Measurements from ENCODE around the gene ALDH1A3.

ALDH1A3 gene

GRCh38 chr15:100898661-100899462 is 19.2 kb downstream of the ALDH1A3 start:
- Histone ChIP-seq H3K36me3 (no peaks in the 10 kb centered on the region), H3K4me3 (ENCODE audit: low read depth, low read length) (no peak overlapping the region), H3K9me3 (ENCODE audit: severe bottlenecking) (no peaks in the 10 kb centered on the region), H3K27me3 (ENCODE audit: insufficient read depth, low read depth, severe bottlenecking) (no peaks in the 10 kb centered on the region), H3K27ac (no peak overlapping the region)
- TF ChIP-seq CTCF (IDR thresholded peaks at IDR 0.05; ENCODE audit: low read depth, low read length), result no peak
- no peak for DNase-seq

GRCh38 chr15:100899601-100900000 is 20.0 kb downstream of the ALDH1A3 start:
- no peak overlapping the region for H3K27ac ChIP-seq
- TF ChIP-seq CTCF (IDR thresholded peaks at IDR 0.05; ENCODE audit: low read depth, low read length), result no peak
- DNase-seq, result no peak

GRCh38 chr15:100900136-100900794 is 20.6 kb downstream of the ALDH1A3 start:
- Histone ChIP-seq H3K36me3 (no peaks in the 10 kb centered on the region), H3K27ac (no peak overlapping the region), H3K27me3 (ENCODE audit: insufficient read depth, low read depth, severe bottlenecking) (no peaks in the 10 kb centered on the region), H3K4me3 (ENCODE audit: low read depth, low read length) (no peak overlapping the region), H3K9me3 (ENCODE audit: severe bottlenecking) (no peaks in the 10 kb centered on the region)
- no peak for TF ChIP-seq CTCF (IDR thresholded peaks at IDR 0.05; ENCODE audit: low read depth, low read length)
- DNase-seq, result no peak

More at GRCh38 chr15:100899601-100900000, 20.0 kb downstream of the ALDH1A3 start:
- H3K36me3 ChIP-seq, result no peaks in the 10 kb centered on the region
- no peaks in the 10 kb centered on the region for H3K9me3 ChIP-seq (ENCODE audit: severe bottlenecking)
- no peak overlapping the region for H3K4me3 ChIP-seq (ENCODE audit: low read depth, low read length)
- H3K27me3 ChIP-seq (ENCODE audit: insufficient read depth, low read depth, severe bottlenecking), result no peaks in the 10 kb centered on the region

- no peak for DNase-seq
- Histone ChIP-seq H3K36me3 (no peaks in the 10 kb centered on the region), H3K4me3 (ENCODE audit: low read depth, low read length) (no peak overlapping the region), H3K9me3 (ENCODE audit: severe bottlenecking) (no peaks in the 10 kb centered on the region), H3K27ac (no peak overlapping the region), H3K27me3 (ENCODE audit: insufficient read depth, low read depth, severe bottlenecking) (no peaks in the 10 kb centered on the region)
- no peak for TF ChIP-seq CTCF (IDR thresholded peaks at IDR 0.05; ENCODE audit: low read depth, low read length)
These were observed 21.2 kb downstream of the ALDH1A3 start for GRCh38 chr15:100900795-100901169.

- no peak for DNase-seq
- no peak for TF ChIP-seq CTCF (IDR thresholded peaks at IDR 0.05; ENCODE audit: low read depth, low read length)
These were observed 21.7 kb downstream of the ALDH1A3 start for GRCh38 chr15:100901296-100901695.

More at GRCh38 chr15:100901296-100901695, 21.7 kb downstream of the ALDH1A3 start:
- Histone ChIP-seq H3K4me3 (ENCODE audit: low read depth, low read length) (no peak overlapping the region), H3K9me3 (ENCODE audit: severe bottlenecking) (no peaks in the 10 kb centered on the region), H3K27ac (no peak overlapping the region), H3K36me3 (no peaks in the 10 kb centered on the region), H3K27me3 (ENCODE audit: insufficient read depth, low read depth, severe bottlenecking) (no peaks in the 10 kb centered on the region)
